HFFc6 (cell line): Measurements from ENCODE around the gene CRABP2. TPM values are rescaled to one million over a fixed set of nuclear protein-coding genes. Genes with fewer than 3 reads are reported as not detected.

Source experiments
- DNase-seq: peaks from one replicate; pipeline ENCODE4 v3.0.0-alpha.2; 2018
- H3K27ac Mint-ChIP-seq: 2 replicates; pipeline ENCODE4 v1.8.0; 2020; ENCODE audit warnings: mild to moderate bottlenecking, mixed read lengths
- H3K27me3 Mint-ChIP-seq: 2 replicates; pipeline ENCODE4 v1.8.0; 2021; ENCODE audit warnings: mild to moderate bottlenecking, moderate library complexity, mixed read lengths; ENCODE audit not compliant: insufficient read depth
- H3K36me3 Mint-ChIP-seq: 2 replicates; pipeline ENCODE4 v1.8.0; 2021; ENCODE audit warnings: low read depth, mixed read lengths
- H3K4me1 Mint-ChIP-seq: 2 replicates; pipeline ENCODE4 v1.8.0; 2020; ENCODE audit warnings: low read depth, mixed read lengths
- H3K4me3 Mint-ChIP-seq: 2 replicates; pipeline ENCODE4 v1.8.0; 2020; ENCODE audit warnings: mild to moderate bottlenecking, moderate library complexity, mixed read lengths
- H3K9me3 Mint-ChIP-seq: 2 replicates; pipeline ENCODE4 v1.8.0; 2020; ENCODE audit warnings: mild to moderate bottlenecking, mixed read lengths
- CTCF ChIP-seq: fragments of 200-600 bp; sonication (generic); IDR thresholded peaks from 2 replicates; pipeline ENCODE4 v1.5.0; 2021; ENCODE audit warnings: antibody characterized with exemption, mild to moderate bottlenecking
- total RNA-seq, 6 experiments: library from RNA; stranded (reverse); fragmentation: NEBNext Ultra II Directional; extraction: Animal tissue kit (Norgen Biotek cat#: 25700); gene quantifications; 2 replicates in 1 of 6; 3 replicates in 5 of 6; pipeline ENCODE4 v1.2.3, GENCODE V29; 2021

The CRABP2 gene
- total RNA-seq, 6 experiments from 2014 or later, result 55.9 to 70.4 (median 59.2) TPM

- no peak for DNase-seq
- Mint-ChIP-seq H3K4me3 (no peak overlapping the region), H3K4me1 (peaks cover 82% of the 10 kb centered on the region)
Observed at GRCh38 chr1:156711011-156711817, 5.8 kb upstream of the CRABP2 start.

GRCh38 chr1:156709757-156710489 is 4.5 kb upstream of the CRABP2 start:
- TF ChIP-seq CTCF, result no peak
- DNase-seq, result peak; percentile 66
- H3K4me1 Mint-ChIP-seq, result peaks cover 91% of the 10 kb centered on the region
- H3K9me3 Mint-ChIP-seq, result no peaks in the 10 kb centered on the region
- peaks cover 1% of the 10 kb centered on the region for H3K27me3 Mint-ChIP-seq
- H3K4me3 Mint-ChIP-seq, result peak overlapping the region; percentile 34; the same call in 1 of the 2 replicates
- H3K36me3 Mint-ChIP-seq, result peaks cover 4% of the 10 kb centered on the region; the same call in 1 of the 2 replicates
- H3K27ac Mint-ChIP-seq, result peak overlapping the region; percentile 60

More at GRCh38 chr1:156711011-156711817, 5.8 kb upstream of the CRABP2 start:
- TF ChIP-seq CTCF, result no peak
- H3K27me3 Mint-ChIP-seq, result peaks cover 1% of the 10 kb centered on the region
- H3K36me3 Mint-ChIP-seq, result peaks cover 5% of the 10 kb centered on the region; the same call in 1 of the 2 replicates
- H3K9me3 Mint-ChIP-seq, result no peaks in the 10 kb centered on the region
- H3K27ac Mint-ChIP-seq, result peak overlapping the region; percentile 19; the same call in 1 of the 2 replicates

- no peaks in the 10 kb centered on the region for H3K9me3 Mint-ChIP-seq
- no peak overlapping the region for H3K4me3 Mint-ChIP-seq
- DNase-seq, result no peak
- peaks cover 94% of the 10 kb centered on the region for H3K4me1 Mint-ChIP-seq
- peaks cover 1% of the 10 kb centered on the region for H3K27me3 Mint-ChIP-seq
- no peak for TF ChIP-seq CTCF
- no peaks in the 10 kb centered on the region for H3K36me3 Mint-ChIP-seq
- peak overlapping the region; percentile 81 for H3K27ac Mint-ChIP-seq
Observed at GRCh38 chr1:156709031-156709430, 3.6 kb upstream of the CRABP2 start.

GRCh38 chr1:156708218-156708661 is 2.9 kb upstream of the CRABP2 start:
- Mint-ChIP-seq H3K27me3 (peaks cover 4% of the 10 kb centered on the region), H3K4me3 (peak overlapping the region; percentile 54), H3K4me1 (peaks cover 99% of the 10 kb centered on the region), H3K9me3 (no peaks in the 10 kb centered on the region), H3K36me3 (no peaks in the 10 kb centered on the region), H3K27ac (peak overlapping the region; percentile 81)
- DNase-seq, result no peak
- no peak for TF ChIP-seq CTCF

DNA sequence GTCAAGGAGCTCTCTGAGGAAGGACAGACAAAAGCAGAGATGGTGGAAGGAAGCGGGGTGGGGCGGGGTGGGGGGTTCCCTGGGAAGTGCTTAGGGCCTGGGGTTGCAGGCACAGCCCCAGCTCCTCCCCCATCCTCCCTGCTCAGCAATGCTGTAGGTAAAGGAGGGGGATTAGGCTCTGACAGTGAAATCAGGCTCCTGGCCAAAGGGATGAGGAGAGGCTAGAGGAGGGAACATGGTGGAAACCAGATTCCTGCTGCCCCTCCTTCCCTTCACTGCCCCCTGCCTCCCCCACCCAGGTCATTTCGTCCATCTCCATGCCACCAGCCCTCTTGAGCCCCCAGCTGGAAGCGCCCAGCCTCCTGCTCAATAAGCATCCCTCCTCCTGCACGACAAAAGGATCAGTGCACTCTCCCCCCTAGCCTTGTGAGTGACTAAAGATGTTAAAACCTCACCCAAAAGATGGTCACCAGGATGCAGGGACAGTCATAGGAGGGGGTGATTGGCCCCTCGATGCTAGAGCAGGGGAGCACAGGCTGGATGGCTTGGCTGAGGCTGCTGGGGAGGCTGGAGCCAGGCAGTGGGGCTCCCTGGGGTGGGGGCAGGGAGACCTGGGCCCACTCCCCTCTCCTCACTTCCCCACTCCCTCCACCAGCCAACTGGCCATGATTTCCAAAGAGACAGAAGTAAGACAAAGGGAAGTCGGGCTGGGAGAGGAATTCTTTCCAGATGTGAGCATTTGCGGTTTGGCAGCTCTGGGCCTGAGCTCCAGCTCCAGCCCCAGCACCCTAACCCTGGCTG is 2.2 kb upstream of the CRABP2 start:
- peaks cover 4% of the 10 kb centered on the region for H3K27me3 Mint-ChIP-seq
- no peak for TF ChIP-seq CTCF
- H3K4me1 Mint-ChIP-seq, result peaks cover 95% of the 10 kb centered on the region
- H3K9me3 Mint-ChIP-seq, result no peaks in the 10 kb centered on the region
- peak overlapping the region; percentile 81 for H3K27ac Mint-ChIP-seq
- H3K36me3 Mint-ChIP-seq, result no peaks in the 10 kb centered on the region
- peak overlapping the region; percentile 54; the same call in 1 of the 2 replicates for H3K4me3 Mint-ChIP-seq
- DNase-seq, result no peak
